22Rv1 (cell line): ENCODE data around the gene CXCL14.

Source experiments
- CTCF ChIP-seq: fragments of 450-650 bp; IDR thresholded peaks from 2 replicates; pipeline ENCODE4 v1.5.1; 2017; ENCODE audit warnings: mild to moderate bottlenecking
- ZFX ChIP-seq: fragments of 450-650 bp; IDR thresholded peaks from 2 replicates; pipeline ENCODE4 v1.6.1; 2017; ENCODE audit warnings: antibody characterized with exemption, borderline replicate concordance

GRCh38 chr5:135559354-135559753 lies 19.4 kb downstream of the CXCL14 start:
- TF ChIP-seq CTCF (no peak), ZFX (no peak)
